ENCODE measurements around the gene TEAD1. TPM values are rescaled to one million over a fixed set of nuclear protein-coding genes. Genes with fewer than 3 reads are reported as not detected.

TEAD1 gene
- total RNA-seq, 1 donor from 2014 or later, result 103 TPM

DNA sequence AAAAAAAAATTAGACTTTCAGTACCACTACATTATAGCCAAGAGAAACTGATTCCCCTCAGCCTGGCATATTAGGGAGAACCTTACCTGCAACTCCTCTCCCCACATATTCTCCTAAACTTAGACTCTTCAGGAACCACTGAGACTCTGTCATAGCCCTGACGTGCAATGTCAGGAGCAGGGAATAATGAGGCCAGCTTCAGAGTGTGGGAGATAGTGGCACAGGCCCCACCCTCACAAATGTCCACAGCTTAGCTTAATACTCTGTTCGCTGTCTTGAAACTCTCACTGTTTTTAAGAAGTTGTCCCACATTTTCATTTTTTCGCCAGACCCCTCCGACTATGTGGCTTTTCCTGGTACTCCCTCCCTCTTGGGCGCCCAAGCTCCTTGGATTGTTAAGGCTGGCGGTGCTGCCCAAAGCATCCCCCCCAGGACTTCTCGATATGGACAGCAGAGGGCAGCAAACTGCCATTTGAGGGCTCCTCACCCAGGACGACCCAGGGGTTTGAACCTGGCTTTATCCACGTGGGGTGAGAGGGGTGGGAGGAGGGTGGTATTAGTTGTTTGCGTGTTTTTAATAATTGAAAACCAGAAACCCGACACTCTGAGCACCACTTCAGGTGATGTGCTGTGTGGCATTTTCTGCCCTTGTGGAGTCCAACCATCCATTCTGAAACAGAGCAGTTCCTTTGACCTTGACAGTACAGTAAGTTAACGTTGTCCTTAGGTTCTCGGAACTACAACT is 289.7 kb downstream of the TEAD1 start:
- no peak for DNase-seq (ENCODE audit: low spot score)
- intact Hi-C loops (cut with DNase I), result loop anchor here (5.0 to 10.0 kb wide), 2 partner anchors 218 to 381 kb away; no protein-coding TSS in a partner anchor

DNA sequence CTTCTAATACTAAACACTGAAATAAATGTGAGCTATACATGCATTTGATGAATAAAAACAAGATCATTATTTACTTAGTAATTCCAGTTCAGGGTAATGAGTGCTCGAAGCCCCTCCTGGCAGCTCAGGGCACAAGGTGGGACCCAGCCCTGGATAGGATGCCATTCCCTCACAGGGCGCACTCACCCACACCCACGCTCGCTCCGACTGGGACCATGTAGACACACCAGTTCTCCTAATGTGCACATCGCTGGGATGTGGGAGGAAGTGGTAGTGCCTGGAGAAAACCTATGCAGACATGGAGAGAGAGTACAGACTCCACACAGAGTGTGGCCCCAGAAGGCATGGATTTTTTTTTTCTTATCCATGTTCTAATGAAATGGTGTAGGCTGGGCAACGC is 290.4 kb downstream of the TEAD1 start:
- intact Hi-C loops (cut with DNase I), result loop anchor here (5.0 to 10.0 kb wide), 3 partner anchors 188 to 380 kb away; no protein-coding TSS in a partner anchor

DNA sequence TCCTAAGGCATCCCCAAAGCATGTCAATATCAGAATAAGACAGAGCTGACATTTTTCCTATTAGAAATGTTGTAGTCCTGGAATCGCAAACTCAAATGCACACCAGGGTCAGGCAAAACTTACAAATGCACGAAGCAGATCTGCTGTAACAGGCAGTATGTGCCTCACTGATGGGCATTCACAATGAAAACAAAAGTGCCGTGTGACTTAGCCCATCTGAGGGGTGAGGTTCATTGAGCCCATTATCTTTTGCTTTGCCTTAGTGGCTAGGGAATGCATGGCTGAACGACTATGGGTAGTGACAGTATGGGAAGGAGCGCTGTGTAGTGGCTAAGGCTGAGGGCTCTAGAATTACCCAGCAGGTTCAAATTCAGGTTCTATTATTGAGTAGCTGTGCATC is 291.8 kb downstream of the TEAD1 start:
- intact Hi-C loops (cut with DNase I), result loop anchor here (5.0 to 10.0 kb wide), 2 partner anchors 186 to 379 kb away; no protein-coding TSS in a partner anchor

More for the DNA sequence above, 290.4 kb downstream of the TEAD1 start:
- no peak for DNase-seq (ENCODE audit: low spot score)

DNA sequence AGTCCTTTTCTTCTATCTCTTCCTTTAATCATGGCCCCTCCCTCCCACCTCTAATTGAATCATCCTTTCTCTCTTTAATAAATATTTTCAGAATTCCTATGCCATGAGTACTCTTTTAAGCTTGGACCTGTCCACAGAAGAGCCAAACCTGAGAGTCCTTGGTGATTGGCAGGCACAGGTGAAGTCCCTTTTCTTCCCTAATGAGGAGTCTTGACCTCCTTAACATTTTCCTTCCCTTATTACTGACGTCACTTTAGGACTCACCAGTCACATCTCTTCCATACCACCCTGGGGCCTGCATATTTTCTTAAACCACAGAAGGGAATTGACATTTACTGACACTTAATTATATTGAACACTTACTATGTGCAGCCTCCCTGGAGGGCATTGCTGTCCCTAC is 293.9 kb downstream of the TEAD1 start:
- DNase-seq (ENCODE audit: low spot score), result no peak
- intact Hi-C loops (cut with DNase I), result loop anchor here (5.0 to 10.0 kb wide), 2 partner anchors 184 to 377 kb away; no protein-coding TSS in a partner anchor

More for the DNA sequence above, 291.8 kb downstream of the TEAD1 start:
- DNase-seq (ENCODE audit: low spot score), result no peak

DNA sequence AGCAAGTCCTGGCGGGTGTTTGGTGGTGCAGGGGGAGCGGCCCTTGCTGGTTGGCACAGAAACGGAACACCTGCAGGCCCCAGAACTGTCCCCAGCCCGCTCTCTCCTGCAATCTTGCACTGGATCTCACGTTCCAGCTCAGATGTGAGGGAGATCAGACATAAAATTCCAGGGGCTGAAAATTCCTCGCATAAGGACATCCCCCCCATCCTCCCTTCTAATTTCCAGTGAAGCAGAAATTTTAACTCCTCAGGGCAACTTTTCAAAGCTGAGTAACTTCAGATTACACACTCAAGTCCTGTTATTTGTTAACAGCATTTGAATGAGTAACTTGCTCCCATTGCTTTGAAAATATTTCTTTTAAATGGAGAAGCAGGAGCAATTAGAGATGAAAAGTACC is 294.6 kb downstream of the TEAD1 start:
- DNase-seq (ENCODE audit: low spot score), result no peak
- intact Hi-C loops (cut with DNase I), result loop anchor here (5.0 to 10.0 kb wide), 2 partner anchors 183 to 376 kb away; no protein-coding TSS in a partner anchor

DNA sequence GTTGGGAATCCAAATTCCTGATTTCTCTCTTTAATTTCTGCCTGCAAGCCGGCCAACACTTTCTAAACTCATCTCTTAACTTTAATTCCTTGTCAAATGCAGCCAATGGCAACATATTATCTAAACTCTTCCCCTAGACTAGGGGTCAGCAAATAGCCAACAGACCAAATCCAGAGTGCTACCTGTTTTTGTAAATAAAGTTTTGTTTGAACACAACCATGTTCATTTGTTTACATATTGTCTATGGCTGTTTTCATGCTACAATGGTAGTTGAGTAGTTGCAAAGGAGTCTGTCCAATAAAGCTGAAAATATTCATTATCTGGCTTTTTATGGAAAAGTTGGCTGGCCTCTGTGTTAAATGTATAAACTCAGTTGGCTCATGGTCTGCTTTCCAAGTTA is 297.7 kb downstream of the TEAD1 start:
- no peak for DNase-seq (ENCODE audit: low spot score)
- intact Hi-C loops (cut with DNase I), result no loop called here

DNA sequence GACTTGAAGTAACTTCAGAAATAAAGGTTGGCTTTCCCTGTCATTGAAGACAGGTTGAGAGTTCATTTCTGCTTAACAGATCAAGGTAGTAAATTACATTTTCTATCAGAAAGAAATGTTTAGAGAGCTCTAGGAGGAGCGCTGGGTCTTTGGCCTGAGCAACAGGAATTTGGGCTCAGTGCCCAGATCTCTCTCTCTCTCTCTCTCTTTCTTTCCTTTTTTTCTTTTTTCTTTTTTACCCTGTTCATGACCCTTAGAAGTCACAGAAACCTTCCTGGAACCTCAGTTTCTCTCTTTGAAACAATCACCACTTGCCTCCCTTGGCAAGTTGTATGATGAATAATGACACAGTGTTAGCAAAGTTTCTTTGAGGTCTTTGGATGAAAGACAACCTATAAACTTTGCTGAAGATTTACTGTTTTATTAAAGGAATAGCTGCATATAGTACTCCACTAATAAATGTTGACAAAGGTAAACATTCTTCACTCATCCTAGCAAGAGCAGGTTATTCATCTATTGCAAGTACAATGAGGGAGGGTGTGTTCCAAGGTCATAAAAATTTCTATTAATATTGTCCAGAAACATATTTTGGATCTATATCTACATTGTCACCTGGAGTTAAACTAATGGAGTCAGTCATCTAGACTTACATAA is 299.4 kb downstream of the TEAD1 start:
- intact Hi-C loops (cut with DNase I), result no loop called here
- no peak for DNase-seq (ENCODE audit: low spot score)

DNA sequence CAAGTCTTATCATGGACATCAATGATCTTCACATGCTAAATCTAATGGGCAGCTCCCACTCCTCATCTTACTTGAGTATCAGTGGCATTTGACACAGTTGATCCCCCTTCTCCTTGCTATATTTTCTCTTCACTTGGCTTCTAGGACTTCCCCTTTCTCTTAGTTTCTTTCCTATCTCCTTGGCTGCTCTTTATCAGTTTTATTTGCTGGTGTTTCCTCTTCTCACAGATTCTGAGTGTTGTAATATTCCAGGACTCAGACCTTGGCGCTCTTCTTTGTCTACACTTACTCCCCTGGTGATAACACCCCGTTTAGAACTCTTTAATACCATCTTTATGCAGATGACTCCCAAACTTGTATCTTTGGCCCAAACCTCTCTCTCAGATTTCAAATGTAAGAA is 301.0 kb downstream of the TEAD1 start:
- no peak for DNase-seq (ENCODE audit: low spot score)
- intact Hi-C loops (cut with DNase I), result no loop called here

DNA sequence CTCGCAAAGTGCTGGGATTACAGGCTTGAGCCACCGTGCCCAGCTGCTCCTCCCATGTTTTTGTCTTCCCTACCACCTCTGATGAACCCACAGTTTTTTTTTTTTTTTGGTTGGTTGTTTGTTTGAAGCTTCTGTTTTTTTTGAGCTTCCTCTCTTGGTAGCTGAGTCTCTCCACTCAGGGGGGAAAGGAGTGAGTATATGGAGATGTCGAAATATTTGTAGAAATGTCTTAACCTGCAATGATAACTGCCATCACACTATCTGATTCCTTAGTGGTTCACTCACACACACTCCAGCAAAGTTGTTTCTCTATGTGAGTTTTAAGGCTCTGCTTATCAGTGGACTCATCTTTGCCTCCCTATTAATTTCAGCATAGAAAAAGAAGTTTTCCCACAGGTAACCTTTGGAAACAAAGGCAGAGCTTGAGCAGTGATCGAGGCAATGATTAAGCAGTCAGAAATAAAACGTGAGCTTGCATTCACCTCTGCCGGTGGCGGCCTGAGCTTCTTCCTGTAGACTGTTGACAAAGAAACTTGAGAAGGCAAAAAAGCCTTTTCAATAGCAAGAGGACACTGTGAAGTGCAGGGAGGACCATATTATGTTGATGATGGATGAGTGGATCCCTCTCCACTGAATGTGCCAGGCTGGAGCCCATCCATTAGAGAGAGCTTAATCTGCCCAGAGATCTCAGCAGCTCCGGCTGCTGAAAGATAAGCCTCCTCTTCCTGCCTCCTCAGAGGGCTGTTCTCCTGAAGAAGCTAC is 305.9 kb downstream of the TEAD1 start:
- intact Hi-C loops (cut with DNase I), result no loop called here
- DNase-seq (ENCODE audit: low spot score), result no peak

DNA sequence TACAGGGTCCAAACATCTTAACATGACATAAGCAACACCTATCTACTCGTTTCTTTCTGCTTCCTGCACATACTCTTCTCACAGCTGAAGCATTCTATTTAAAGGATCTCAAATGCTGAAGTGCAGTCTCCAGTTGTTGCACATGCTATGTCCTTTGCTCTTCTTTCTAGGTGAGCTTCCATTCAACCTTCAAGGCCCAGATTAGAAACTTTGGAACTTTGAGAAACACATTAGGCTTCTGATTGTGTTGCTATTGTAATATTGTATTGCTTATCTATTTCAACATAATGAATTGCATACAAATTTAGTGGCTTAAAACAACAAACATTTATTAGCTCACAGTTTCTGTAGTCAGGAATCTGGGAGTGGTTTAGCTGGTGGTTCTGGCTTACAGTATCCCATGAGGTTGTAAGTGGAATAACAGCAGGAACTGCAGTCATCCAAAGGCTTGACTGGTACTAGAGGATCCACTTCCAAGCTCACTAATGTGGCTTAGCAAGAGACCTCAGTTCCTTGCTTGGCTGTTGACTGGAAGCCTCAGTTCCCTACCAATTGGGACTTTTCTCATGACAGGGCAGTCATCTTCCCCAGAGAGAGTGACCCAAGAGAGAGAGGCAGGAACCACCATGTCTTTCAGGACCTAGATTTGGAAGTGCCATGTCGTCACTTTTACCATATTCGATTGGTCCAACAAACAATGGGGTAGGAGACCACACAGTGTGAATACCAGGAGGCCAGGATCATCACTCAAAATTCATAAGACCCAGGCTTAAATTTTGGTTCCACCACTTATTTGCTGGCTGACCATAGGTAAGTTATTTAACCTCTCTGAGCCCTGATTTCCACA is 307.7 kb downstream of the TEAD1 start:
- no peak for DNase-seq (ENCODE audit: low spot score)
- intact Hi-C loops (cut with DNase I), result no loop called here

DNA sequence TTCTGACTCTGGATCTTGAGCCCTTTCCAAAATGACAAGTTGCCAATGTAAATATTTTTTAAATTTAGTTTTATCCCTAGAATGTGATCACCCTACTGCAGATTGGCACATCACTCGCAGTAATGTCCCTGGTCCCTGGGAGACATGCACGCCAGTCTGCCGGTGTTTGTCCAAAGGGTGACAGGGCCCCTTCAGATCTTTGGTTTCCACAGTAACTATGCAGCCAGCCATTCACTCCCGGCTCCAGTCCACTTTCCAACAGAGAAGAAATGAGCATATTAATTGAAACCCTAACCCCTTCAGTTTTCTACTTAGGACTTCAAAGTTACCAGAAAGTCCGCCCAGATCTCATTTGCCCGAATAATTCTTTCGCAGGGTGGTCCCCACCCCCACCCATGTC is 309.1 kb downstream of the TEAD1 start:
- no peak for DNase-seq (ENCODE audit: low spot score)
- intact Hi-C loops (cut with DNase I), result no loop called here

DNA sequence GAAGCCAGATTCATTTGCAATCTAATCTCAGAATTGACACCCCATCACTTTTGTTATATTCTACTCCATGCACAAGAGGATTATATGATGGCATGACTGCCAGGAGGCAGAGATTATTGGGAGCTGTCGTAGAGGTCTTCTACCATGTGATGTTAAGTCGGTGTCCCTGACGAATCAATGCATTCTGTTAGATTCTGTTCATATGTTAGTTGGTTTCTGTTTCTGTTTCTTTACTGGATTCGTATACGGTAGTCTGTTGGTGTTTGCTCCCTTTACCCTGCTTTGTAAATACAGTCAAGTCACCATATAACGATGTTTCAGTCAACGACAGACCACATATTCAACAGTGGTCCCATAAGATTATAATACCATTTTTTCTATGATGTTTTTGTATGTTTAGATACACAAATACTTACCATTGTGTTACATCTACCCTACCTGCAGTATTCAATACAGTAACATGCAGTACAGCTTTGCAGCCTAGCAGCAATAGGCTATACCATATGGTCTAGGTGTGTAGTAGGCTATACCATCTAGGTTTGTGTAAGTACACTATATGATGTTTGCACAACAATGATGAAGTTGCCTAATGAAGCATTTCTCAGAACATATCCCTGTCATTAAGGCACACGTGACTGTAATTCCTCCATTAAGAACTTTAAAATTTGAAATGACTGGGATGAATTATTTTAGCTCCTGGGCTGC is 312.1 kb downstream of the TEAD1 start:
- intact Hi-C loops (cut with DNase I), result no loop called here

DNA sequence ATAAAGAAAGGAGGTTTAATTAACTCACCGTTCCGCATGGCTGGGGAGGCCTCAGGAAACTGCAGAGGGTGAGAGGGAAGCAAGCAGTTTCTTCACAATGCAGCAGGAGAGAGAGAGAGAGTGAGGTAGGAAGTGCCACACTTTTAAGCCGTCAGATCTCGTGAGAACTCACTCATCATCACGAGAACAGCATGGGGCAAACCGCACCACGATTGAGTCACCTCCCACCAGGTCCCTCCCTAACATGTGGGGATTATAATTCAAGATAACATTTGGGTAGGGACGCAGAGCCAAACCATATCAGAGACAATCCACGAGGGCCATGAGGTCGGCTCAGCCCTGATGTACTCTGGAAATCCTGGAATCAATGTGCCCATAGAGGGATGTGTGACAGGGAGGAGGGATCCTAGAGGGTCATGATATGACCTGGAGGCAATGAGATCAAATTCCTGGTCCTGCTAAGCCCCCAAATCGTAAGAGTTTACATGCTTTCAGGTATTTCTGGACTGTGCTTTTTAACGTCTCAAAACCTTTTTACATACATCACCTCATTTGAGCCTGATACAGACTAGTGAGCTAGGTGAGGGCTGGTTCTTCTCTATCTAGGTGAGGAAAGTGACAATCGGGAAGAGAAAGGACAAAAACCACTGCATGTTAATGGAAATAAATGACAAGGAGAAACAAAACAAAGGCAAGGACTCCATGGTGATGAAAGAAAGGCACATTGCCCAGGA is 315.4 kb downstream of the TEAD1 start:
- intact Hi-C loops (cut with DNase I), result no loop called here
- no peak for DNase-seq (ENCODE audit: low spot score)

More for the DNA sequence above, 312.1 kb downstream of the TEAD1 start:
- no peak for DNase-seq (ENCODE audit: low spot score)

DNA sequence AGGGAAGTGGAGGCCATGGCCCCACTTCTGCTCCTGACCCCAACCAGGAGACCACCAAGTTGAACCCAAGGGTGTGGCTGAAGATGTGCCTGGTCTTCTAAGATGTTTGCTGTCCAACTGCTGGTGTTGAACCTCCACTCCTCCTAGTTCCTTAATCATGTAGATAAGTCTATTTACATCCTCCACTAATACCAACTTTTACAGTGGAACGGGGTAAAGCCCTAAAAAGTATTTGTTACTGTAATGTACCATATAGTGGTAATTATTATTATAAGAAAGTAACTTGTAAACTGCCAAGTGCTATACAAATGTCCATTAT is 315.9 kb downstream of the TEAD1 start:
- intact Hi-C loops (cut with DNase I), result no loop called here
- DNase-seq (ENCODE audit: low spot score), result no peak

DNA sequence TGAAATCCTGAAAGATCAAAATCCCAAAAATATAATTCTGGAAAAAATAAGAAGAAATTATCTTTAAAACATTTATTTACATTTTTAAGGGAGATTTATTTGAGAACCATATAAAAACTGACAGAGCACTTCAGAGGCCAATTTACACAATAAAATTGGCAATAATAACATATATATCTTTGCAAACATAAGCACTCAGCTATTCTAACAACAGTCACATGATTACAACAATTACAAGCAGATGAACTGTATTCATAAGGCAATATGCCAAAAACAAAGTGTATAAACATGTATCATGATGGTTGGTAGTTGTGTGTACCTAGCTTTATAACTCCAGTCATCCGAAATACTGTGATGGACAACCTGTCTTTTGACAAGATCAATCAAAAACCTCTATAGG is 317.2 kb downstream of the TEAD1 start:
- intact Hi-C loops (cut with DNase I), result no loop called here
- DNase-seq (ENCODE audit: low spot score), result no peak

DNA sequence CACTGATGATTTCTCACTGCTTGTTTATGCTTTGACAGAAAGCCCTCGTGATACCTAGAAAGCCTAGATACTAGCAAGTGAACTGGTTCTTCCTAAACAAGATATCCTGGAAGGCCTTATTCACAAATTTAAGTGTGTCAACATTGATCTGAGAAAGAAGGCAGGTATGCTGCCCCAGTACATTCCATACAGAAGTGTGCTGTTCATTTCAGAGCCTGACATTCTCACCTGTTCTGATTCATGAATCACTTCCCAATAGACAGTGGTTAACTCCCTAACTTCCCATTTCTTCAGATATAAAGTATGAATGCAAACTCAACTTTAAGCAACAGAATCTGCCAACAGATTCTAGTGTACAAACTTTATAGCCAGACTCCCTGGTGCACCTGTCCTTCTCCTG is 319.4 kb downstream of the TEAD1 start:
- intact Hi-C loops (cut with DNase I), result no loop called here
- no peak for DNase-seq (ENCODE audit: low spot score)
